CD4-positive, alpha-beta T cell treated with Interleukin-15 for 1 hour (primary cell): ENCODE results near the gene EIF2D.
"Not testable (repeated sequence)": the region's sequence is repeated elsewhere in the genome, so short reads cannot be mapped to it uniquely, and the experiment has no call there.

Experiments used
- DNase-seq: peaks from one replicate; pipeline ENCODE4 v3.0.0-alpha.2; 2020

Gene EIF2D

DNA sequence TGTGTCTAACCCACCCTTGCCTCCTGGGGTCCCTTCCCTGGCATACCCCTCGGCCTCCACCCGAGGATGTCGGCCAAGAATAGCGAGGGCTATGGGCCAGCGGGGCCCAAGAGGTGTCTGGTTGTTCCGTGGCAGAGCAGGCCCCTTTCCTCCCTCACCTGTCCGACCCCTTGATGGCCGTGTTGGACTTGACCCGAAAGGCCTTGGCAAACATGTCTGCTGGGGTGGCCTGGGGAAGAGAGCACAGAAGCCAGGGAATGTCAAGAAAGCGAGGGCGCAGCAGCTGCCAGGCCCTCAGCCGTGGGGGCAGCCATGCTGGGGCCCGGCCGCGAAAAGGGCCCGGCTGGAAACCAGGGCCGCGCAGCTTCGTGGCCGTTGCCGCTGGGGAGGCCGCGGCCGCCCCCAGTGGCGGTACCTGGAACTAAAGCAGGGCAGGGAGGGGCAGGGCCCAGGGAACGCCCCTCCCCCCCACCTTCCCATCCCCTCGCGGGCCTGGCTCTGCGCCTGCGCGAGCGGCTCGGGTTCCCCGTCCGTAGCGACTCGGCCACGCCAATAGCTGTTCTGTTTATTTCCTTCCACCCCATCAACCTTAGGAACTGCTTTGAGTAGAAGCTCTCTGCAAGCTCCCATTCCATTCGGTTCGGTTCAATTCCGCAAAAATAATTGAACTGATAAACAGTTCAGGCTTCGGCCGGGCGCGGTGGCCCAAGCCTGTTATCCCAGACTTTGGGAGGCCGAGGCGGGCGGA, at the start of gene EIF2D:
Gene EIF2D (minus strand): TSS at position 337 of the 748 bp plus-strand sequence. CDS start 123 bp downstream, at position 214.
- peak; percentile 93 for DNase-seq

DNA sequence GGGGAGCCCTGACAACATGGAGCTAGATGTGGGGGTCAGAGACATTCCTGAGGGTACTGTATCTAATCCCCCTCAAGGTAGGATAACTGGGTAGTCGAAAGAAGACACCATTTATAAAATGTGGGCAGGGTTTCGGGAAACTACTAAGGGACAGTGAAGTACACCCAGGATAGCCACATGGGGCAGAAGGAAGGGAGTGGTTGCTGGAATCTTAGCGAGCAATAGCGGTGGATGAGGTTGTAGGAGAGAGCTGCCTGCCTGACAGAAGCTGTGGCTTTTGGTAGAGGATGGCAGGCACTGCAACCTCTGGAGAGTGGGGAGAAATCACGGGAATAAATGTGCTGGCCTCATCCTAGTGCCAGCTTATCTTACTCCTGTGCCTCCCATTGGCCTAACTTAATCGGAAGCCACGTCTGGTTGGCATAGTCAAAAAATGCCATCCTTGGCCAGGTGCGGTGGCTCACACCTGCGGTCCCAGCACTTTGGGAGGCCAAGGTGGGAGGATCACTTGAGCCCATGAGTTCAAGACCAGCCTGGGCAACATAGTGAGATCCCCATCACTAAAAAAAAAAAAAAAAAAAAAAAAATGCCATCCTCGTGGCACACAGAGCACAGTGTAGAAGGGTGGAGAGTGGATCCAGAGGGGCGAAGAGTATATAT, 49.0 kb upstream of the EIF2D start:
- no peak for DNase-seq

- DNase-seq: no peak
These were observed 47.9 kb upstream of the EIF2D start for GRCh38 chr1:206660136-206660535.

DNA sequence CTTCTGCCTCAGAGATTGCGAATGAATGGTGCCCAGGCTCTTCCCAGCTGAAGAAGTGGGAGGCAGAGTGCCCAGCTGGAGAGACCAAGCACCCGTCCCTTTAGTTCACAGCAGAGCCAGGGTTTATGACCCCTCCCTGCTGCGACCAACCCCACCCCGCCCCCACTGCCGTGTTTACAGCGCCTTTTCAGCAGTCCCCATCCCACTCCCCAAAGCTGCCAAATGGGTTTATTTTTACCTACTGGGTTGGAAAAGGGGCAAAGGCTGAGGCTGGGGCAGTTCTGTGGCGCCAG, 46.7 kb upstream of the EIF2D start:
- DNase-seq: no peak

GRCh38 chr1:206658264-206658980, 46.2 kb upstream of the EIF2D start:
- peak; percentile 51 for DNase-seq

DNA sequence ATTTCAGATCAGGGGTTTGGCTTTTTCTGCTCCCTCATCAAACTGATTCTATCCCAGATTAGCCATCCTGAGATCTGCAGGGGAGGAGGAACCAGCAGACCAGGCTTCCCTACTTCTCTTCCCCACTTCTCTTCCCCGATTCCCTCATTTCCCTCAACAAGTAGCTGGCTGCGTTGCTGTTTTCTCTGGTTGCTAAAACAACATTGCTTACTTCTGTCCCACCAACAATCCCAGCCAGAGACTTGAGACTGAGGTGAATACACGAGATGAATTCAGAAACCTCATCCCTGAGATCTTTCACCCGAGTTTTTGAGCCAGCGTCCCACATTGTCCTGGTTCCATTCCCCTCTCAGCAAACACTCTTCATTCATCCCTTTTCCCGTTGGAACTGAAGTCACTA, 45.5 kb upstream of the EIF2D start:
- DNase-seq: no peak

- DNase-seq: no peak
These were observed 44.7 kb upstream of the EIF2D start for GRCh38 chr1:206656936-206657335.

DNA sequence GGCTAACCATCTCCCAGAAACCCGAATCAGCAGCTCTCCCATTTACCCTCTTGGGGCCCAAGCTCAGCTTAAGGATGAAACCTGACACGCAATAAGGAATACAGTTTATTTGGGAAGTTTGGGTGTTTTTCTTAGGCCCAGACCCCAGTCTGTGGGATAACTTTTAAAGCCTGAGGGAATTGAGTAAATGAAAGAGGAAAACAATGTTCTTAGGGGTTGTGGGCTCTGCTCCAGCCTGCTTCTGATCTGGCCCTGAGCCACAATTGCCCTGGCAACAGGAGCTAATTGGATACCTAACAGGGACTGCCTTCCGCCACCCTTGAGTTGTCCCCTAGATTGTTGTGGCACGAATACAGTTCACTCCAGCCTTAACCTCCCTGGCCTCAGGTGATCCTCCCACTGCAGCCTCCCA, 43.2 kb upstream of the EIF2D start:
- DNase-seq: no peak

DNA sequence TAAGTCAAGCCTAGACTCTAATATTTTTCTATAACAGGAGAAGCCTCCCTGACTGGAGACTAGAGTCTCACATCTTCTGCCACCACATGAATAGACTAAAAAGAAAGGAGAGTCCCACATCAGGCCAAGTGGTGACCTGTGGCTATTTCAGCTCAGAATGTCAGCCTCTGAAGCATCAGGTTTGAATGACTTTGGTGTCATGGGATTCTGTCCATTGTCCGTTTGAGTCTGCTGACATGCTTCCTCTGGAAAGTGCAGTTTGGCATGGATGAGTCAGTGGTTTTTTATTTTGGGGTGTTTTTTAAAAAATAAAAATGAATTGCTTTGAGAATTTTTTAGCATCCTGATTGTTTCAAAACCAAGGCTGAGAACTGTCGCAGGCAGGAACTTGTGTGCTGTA, 42.6 kb upstream of the EIF2D start:
- no peak for DNase-seq

- DNase-seq: no peak
These were observed 41.6 kb upstream of the EIF2D start for GRCh38 chr1:206653715-206654459.

- DNase-seq: no peak
These were observed 40.0 kb upstream of the EIF2D start for GRCh38 chr1:206651958-206652890.

DNA sequence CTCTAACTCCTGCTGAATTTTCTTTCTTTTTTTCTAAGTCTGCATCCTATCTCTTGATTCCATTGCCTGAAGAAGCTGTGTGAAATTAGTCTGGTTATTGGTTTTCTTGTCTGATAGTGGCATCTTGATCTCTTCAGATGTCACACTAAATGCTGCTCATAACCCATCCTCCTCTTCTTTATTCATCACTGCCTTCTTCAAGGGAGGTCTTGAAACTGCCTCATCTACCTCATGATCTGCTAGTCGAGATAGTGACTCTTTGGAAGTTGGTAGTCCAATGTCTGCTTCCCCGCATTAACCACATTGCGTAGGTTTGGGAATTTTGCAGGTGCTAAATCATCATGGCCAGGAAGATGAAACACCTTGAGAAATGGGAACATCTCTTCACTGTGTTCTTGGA, 38.7 kb upstream of the EIF2D start:
- no peak for DNase-seq

- DNase-seq: no peak
These were observed 37.1 kb upstream of the EIF2D start for GRCh38 chr1:206649261-206649921.

DNA sequence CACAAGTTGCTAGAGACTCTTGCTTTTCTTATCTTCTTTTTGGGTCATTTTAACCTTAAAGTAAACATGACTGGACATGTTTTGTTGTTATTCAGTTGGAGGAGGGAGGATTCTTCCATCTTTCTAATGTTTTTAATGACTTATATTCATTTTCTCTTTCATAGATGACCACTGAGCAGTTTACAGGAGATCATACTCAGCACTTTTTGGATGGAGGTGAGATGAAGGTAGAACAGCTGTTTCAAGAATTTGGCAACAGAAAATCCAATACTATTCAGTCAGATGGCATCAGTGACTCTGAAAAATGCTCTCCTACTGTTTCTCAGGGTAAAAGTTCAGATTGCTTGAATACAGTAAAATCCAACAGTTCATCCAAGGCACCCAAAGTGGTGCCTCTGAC, 35.0 kb upstream of the EIF2D start:
- no peak for DNase-seq

DNA sequence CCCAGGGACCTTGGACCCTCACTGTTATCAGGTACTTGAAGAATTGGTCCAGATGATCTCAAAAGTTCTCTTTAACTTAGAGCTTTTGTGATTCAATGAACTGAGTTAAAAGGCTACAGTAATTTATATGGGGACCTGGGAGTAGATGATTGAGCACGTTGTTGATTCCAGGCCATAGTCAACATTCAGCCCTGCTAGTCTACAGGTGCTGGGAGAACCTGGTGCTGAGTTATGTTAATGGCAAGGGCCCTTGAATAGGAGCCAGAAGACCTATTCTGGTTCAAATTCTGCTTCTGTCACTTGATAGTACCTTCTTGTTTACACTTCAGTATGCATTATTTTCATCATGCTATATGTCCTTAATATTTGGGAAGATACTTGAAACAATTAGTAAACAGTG, 34.2 kb upstream of the EIF2D start:
- DNase-seq: no peak

DNA sequence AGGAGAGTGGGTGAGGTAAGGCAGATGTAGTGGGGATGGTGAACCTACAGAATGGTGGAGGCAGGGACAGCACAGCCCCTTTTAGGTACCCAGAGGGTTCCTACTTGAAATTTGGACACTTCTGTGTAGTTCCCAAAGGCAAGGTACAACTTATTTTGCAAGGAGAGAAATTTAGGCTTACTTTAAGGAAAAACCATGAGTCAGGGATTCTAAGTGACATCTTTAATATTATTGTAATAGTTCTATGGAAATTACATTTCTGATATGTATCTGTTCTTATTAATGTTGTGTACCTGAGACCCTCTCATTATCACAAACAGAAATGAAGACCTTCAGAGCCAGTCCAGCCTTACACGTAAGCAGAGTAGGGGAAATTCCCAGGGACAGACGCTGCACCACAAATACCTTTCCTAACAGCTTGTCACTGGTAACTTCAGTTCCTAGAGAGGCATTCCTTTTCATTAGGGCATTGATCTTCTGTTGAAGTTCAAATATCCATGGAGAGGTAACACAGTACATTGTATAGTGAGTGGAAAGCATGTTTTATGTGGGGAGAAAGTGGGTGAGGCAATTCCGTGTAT, 30.9 kb upstream of the EIF2D start:
- no peak for DNase-seq

- DNase-seq: not testable (repeated sequence)
These were observed 29.8 kb upstream of the EIF2D start for GRCh38 chr1:206642074-206642473.

DNA sequence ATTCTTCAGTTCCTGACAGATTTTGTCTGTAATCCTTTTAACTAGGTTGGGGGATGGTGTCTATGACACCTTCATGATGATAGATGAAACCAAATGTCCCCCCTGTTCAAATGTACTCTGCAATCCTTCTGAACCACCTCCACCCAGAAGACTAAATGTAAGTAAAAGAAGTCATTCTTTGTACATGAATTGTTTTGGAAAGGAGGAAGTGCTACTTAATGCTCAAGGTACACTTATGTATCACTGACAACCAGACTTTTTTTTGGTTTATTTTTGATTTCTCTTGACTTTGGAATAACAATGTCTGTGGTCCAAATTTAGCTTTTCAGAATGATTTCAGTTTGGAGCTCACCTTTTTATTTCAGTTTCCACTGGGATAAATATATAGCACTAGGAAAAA, 25.3 kb upstream of the EIF2D start:
- DNase-seq: no peak

- no peak for DNase-seq
These were observed 24.4 kb upstream of the EIF2D start for GRCh38 chr1:206636671-206637070.

DNA sequence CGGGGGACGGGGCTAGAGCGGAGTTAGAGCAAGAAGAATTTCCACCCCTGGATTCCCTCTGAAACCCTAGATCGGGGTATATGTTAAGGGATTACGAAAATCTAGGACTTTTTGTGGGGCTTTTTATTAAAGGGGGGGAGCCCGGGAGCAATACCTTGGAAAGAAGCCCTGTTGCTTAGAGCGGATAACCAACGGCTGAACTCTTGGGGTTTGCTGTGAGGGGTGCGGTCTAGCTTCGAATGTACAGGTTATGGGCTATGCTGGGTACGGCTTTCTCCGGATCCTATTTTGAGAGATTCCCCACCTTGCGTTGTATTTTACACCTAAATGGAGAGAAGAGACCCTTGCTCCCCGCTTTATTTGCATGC, 23.7 kb upstream of the EIF2D start:
- DNase-seq: no peak
